HG02938 (cell line): ENCODE data around the gene ARL6IP4.

Experiments used
- ATAC-seq: cut with Tn5 transposase; IDR thresholded peaks from one replicate; pipeline ENCODE4 v1.9.1; 2021; ENCODE audit warnings: mild to moderate bottlenecking, moderate library complexity; ENCODE audit not compliant: unreplicated experiment

Gene ARL6IP4

DNA sequence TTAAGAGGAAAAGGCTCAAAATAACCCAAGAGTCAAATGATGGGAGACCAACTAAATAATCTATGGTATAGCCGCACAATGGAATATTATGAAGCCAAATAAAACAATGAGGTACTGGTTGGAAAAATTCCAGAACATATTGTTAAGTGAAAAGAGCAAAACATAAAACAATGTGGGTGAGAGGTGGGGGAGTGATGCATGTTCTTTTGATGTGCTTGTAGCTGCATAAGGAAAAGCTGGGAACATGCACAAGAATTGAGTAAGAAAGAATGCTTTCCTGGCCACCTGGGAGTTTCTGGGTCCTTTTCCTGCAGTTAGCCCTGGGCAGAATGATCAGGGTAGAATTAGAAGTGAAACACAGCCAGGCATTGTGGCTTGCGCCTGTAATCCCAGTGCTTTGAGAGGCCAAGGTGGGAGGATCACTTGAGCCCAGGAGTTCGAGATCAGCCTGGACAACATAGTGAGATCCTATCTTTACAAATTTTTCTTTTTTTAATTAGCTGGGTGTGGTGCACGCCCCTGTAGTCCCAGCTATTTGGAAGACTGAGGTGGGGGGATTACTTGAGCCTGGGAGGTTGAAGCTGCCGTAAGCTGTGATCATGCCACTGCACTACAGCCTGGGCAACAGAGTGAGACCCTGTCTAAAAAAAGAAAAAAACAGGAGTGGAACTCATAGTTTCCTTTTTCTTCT, 22.1 kb upstream of the ARL6IP4 start:
- ATAC-seq: no peak

DNA sequence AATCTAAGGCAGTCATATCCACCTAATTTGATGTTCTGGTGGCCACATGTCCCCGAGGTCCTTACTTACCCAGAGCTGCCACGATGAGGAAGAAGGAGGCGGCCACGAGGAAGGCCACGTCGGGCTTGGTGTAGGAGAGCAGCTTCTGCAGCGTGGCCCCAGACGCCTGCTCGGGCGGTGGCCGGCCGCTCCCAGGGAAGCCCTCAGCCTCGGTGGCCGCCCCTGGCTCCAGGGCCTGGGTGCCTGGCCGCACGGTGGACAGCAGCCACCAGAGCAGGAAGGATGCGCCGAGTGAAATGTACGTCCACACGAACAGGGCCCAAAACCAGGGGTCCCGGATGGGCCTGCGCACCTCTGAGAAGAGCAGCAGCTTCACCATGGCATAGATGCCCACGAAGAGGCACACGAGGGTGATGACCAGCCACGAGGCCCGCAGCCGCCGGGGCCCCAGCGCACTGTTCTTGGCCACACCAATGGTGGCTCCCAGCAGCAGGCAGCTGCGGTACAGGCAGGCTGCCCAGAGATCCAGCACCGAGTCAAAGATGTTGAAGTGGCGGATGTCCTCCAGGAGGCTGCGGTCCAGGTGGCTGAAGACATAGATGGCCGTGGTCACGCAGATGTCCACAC, 20.8 kb upstream of the ARL6IP4 start:
- no peak for ATAC-seq

DNA sequence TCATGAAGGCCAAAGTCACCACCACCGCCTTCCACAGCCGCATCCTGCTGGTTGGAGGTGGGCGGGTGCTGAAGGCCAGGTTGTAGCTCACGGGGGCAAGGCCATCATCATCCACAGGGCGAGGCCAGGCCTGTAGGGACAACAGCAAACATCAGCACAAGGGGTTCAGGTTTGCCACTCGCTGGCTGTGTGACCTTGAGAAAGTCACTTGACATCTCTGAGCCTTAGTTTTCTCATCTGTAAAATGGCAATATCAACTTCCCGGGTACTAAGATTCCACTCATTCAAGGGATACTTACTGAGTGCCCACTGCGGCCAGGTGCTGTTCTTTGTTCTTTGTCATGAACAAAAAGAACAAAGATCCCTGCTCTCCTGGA, 20.3 kb upstream of the ARL6IP4 start:
- ATAC-seq: no peak

DNA sequence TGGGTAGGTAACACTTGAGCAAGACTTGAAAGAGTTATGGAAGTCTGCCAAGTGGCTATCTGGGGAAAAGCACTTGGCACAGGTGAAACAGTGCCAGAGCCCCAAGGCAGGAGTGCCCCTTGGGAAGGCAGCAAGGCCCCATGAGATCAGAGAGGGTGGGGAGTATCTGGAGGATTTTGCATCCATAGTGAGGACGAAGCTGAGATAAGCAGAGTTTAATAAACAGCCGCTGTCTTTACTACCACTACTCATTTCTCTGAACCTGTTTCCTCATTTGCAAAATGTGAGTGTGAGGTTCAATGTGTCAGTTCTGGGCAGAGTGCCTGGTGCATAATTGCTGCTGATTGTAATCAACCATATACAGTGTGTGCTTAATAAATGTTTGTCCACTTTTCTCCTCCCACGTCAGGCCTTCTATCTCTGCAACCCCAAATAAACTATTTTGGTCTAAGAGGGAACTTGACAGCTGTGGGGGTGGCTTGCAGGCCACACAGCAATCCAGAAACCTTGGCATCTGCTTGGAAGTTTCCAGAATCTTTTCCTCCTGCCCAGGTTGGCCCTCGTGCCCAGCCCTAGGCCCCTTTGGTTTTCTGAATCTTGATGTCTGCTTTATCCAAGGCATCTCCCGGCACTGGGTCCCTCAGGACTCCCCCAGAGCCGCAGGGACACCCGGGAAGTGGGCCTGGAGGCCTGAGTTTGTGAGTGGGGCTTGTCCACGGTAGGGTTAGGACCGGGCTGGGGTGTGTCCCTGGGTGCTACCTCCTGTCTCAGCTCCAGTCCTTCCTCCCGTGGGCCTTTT, 18.8 kb upstream of the ARL6IP4 start:
- ATAC-seq: no peak

DNA sequence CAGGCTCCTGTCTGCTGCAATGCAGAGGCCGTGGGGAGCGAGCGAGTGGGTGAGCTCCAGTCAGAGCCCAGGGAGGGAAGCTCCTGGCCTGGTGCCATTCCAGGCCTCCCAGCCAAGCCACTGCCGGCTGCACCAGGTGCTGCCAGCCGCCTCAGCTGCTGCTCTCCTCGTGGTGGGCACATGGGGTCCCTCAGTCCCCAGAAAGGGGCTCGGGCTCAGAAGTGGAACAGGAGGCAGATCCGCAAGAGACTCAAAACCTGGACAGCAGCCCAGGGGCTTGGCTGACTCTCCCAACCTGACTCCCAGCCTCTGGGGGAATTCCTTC, 16.6 kb upstream of the ARL6IP4 start:
- ATAC-seq: no peak

DNA sequence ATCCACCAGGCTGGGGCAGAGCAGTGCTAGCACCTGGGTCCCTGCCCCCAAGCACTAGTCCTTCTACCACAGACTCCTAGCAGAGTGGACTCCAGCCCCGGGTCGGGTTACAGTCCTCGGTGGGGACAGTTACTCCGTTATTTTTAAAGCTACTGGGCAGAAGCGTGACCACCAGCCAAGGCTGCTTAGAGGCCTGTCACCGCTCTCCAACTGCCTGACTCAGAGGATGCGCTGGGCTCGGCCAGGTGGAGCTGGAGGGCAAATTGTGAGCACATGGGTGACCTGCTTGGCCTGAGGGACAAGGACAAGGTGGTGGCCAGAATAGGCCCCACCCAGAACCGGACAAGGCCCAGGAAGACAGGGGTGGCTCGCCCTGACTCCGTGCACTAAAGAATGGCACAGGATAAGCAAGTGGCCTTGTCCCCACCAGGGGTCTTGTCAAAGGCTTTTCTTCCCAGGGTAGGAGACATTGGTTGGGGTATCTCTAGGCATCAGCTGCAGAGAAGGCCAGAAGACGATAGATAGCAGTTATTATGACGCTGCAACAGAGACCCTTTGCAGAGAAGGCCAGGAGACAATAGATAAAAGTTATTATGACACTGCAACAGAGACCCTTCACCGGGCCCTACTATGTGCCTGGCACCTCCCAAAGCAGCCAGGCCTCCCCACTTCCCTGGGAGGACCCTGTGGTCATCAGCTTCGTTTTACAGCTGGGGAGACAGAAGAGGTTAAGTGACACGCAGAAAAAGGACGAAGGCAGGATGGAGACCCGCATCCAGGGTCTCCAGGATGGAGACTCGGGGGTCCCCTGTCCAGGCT, 15.8 kb upstream of the ARL6IP4 start:
- no peak for ATAC-seq

DNA sequence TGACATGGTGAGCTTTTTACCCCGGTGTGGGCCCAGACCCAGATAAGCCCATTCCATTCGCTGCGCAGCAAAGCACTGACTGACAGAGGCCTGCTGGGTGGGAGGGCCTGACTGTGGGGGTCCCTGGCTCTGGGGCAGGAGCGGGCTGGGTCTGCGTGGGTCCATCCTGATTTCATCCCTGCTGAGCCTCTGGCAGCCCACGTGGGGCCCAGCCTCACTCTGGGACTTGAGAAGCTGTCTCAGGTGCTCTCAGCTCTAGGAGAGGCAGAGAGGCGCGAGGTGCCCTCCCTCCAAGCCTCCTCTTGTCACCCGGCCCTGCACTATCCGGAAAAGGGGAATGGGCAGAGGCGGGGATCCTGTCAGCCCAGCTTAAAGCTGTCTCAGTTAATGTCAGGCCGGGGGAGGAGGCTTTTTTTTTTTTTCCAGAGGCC, 15.1 kb upstream of the ARL6IP4 start:
- no peak for ATAC-seq

DNA sequence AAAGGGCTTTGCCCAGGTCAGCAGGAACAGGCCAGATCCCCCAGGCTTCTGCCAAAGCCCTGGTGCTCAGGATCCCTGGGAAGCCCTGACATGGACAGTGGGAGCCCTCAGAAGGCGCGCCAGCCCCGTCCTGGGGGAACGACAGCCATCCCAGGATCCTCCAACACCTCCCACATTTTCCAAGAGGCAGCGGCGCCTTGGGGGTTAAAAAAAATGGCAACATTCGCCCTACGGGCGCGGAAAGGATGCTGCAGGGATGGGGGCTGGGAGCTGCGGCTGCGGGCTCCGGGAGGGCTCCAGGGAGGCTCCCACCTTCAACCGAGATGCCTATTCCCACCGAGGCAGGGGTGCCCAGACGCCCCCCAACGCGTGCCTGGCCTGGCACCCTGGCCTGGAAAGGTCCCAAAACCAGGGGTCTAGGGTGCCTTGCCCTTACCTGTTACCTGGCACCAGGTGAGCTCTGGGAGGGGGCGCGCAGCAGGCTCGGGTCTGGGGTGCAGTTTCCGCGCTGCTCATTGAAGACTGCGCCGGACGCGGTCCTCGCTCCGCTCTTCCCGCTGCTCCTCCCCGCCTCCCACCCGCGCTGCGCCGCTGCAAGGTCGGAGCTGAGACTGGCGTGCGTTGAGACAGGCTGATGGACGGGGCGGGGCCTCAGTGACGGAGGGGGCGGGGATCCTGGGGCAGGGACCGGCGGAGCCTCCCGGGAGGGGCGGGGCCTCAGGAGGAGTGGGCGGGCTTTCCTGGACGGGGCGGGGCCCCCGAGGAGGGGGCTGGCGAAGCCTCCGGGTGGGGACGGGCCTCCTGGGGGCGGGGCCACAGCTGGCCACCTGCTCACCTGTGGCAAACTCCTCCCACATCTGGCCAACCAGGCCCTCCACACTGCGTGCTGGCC, 14.4 kb upstream of the ARL6IP4 start, which contains the start of gene ABCB9:
ABCB9 (minus strand) TSS at position 613 of the 892 bp plus-strand sequence. CDS start 6,228 bp downstream, outside the sequence.
- no peak for ATAC-seq

DNA sequence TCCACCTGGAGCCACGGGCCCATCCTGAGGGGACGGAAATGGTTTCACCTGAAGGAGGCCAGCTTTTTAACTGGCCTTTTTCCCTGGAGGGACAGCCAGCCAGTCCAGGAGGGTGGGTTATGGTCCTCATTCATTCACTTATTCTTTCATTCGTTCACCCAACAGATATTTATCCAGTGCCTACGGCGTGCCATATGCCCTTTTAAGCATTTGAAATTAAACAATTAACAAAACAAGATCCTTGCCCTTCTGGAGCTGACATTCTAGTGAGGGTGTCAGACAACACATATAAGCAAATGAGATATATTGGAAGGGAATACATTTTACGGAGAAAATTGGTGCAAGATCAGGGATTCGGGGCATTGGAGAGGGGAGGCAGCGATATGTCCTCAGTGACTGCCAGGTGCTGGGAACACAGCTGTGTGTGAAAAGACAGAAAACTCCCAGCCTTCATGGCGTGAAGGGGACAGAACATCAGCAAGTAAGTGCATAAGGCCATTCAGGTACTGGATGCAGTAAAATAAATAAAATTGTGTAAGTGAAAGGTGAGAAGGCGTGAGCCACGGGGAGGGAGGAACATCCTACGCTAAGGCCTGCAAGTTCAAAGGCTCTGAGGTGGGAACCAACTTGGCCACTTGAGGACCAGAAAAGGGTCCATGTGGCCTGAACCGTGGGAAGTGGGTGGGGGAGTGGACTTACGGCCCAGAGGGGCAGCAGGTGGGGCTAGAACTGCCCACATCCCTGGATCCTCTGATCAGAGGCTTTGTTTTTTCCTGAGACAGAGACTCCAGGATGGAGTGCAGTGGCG, 13.5 kb upstream of the ARL6IP4 start:
- no peak for ATAC-seq

DNA sequence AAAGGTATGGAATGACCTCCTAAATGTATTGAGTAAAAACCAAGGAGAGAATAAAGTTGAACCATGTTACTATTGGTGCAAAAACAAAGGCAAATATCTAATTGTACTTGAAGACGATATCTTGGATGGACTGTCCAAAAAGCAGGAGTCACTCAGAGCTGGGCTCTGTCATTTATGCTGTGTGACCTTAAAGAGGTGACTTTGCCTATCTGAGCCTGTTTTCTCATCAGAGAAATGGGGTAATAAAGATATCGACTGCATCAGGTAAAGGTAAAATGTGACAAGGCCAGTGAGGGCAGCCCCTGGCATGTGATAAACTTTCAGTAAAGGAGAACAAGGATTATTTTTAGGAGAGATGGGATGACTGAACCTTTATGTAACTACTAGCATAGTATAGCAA, 12.4 kb upstream of the ARL6IP4 start:
- no peak for ATAC-seq

DNA sequence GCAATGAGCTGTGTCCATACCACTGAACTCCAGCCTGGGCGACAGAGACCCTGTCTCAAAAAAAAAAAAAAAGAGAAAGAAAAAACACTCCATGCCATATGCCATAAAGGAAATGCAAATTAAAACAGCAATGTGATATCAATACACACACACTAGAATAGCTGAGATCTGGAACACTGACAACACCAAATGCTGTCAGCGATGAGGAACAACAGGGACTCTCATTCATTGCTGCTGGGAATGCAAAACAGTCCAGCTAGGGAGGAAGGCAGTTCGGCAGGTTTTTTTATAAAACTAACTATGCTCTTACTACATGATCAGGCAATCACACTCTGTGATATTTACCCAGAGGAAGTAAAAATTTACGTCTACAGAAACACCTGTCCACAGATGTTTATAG, 10.8 kb upstream of the ARL6IP4 start:
- no peak for ATAC-seq

DNA sequence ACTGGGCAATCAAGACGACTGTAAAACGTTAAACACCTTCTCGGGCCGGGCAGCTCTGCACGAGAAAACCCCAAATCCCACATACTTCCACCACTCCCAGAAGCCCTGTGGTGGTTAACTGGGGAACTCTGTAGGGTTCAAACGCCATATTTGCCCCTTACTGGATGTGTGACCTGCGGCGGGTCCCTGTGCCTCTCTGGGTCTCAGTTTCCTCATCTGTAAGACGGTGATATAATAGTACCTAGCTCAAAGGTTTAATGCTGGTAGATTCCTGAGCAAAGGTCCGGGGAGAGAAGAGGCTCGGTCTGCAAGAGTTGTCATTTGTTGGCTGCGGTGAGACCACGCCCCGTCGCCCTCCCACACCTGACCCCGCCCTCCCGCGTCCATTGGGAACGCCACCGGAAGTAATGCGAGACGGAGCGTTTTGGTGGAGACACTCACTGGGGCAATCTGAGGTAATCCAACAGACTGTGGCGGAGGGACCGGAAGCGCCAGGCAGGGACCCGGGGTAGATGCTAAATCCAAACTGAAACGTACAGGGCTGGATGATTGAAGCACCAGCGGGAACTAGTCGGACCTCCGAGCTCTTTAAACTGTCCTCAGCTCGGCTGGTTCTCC, 6.1 kb upstream of the ARL6IP4 start:
- peak; percentile 71 for ATAC-seq

DNA sequence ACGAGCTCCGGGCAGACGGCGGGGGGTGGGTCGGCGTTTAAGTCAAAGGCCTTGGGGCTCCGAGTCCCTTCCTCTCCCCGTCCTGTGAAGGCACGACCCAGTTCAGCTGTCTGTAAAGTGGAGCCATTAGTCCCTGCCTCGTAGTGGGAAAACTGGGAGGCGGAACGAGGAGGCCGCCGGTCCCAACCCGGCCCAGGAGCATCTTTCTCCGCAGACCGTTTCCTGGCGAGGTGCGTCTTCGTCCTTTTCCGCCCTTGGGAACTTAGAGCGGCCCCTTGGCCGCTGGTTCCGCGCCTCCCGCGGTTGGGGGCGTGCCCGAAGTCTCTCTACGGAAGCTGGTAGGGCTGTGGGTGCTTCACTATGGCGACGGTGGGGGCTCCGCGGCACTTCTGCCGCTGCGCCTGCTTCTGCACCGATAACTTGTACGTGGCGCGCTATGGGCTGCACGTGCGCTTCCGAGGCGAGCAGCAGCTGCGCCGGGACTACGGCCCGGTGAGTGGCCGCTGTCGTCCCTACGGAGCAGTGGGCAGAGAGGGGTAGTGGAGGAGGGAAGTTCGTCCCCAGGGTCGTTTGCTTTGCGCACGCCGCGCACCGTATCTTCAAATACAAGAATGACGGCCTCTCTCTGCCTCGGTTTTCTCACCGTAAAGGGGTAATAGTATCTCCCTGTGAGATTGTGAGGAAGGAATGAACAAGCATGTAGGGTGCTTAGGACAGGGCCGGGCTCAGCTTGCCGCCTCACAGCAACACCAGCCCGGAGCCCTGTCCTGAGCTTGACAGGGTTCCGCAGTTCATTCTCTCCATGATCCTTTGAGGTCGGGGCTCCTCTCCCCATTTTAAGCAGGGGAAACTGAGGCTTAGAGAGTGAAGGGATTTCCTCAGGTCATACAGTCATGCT, 5.3 kb upstream of the ARL6IP4 start, which contains the start of gene OGFOD2:
OGFOD2 (plus strand) TSS at position 353 of the 898 bp plus-strand sequence; CDS start at position 361, 8 bp downstream.
- ATAC-seq: peak; percentile 65

DNA sequence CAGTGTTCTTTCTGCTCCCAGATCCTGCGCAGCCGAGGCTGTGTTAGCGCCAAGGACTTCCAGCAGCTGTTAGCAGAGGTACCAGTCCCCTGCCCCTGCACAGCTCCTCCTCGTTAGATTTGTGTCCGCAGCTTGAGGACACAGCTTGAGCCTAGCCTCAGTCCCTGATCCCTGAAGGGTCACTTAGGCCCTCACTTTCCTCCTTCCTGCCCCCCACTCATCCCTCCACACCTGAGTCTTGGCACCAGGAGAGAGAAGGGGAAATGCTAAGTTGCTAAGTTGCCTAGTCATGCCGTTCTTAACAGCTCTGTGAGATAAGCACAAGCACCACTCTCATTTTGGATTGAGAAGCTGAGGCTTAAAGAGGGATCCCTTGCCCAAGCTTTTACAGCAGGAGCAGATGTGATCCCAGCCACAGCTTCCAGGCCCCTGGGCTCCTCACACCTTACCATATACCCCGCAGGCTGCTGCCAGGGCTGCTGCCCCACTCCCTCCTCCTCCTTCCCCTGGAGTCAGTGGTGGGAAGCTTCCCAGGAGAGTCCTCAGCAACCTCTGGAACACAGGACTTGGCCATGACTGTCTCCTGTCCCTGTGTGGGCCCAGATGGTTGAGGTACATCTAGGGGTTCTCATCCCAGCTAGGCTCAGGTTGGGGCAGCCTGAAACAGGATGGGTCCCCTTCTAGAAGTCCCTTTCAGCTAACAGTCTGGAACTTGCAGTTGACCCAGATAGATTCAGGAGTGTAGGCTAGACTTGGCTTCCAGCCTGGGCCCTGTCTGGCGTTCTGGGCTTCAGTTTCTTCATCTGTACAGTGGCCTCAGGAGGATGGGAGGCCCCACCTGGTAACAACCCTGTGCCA, 4.5 kb upstream of the ARL6IP4 start:
- ATAC-seq: no peak

DNA sequence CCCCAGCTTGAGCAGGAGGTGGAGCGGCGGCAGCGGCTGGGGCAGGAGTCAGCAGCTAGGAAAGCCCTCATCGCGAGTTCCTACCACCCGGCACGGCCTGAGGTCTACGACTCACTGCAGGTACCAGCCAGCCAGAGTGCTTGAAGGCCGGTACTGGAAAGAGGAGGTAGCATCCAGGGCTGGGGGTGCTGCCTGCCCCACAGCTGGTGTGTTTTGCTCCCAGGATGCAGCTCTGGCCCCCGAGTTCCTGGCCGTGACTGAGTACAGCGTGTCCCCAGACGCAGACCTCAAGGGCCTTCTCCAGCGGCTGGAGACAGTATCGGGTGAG, 3.9 kb upstream of the ARL6IP4 start:
- no peak for ATAC-seq

DNA sequence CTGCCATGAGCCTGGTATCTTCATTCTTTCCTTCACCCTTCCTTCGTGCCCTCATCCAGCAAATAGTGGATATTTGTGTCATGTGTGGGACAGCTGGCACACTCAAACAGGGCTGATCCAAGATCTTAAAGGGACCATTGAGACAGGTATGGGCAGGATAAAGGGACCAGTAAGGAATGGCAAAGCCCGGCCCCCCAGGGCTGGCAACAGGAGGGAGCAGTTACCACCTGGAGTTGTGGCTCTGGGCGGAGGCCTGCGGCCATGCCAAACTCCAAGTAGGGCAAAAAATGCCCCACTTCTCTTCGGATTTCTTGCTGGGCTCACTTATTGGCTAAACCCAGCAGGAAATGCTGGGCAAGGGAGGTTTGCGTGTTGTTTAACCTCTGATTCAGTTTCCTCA, 3.3 kb upstream of the ARL6IP4 start:
- ATAC-seq: no peak
